Vagina (tissue), 2 donors: ENCODE results near the gene PPP1R3F. TPM values are rescaled to one million over a fixed set of nuclear protein-coding genes. Genes with fewer than 3 reads are reported as not detected.

Source experiments
- DNase-seq, 2 donors: peaks; one replicate each; pipeline ENCODE4 v3.0.0-alpha.2; 2017; ENCODE audit errors: extremely low spot score in 2 of 2
- H3K27ac ChIP-seq: fragments of 200-600 bp; sonication (generic); one replicate; pipeline ENCODE4 v1.5.1; 2019
- H3K27me3 ChIP-seq: fragments of 200-600 bp; sonication (generic); one replicate; pipeline ENCODE4 v1.5.1; 2019
- H3K36me3 ChIP-seq, 2 donors: fragments of 200-600 bp; sonication (generic); one replicate each; pipeline ENCODE4 v1.5.1; 2017 to 2019
- H3K4me1 ChIP-seq: fragments of 200-600 bp; sonication (generic); one replicate; pipeline ENCODE4 v1.5.1; 2019
- H3K4me3 ChIP-seq, 2 donors: fragments of 200-600 bp; sonication (generic); 1 replicate in 1 of 2; 2 replicates in 1 of 2; pipeline ENCODE4 v1.5.1; 2016 to 2019
- H3K9me3 ChIP-seq: fragments of 200-600 bp; sonication (generic); one replicate; pipeline ENCODE4 v1.5.1; 2019
- POLR2A ChIP-seq, 2 donors: fragments of 450-650 bp; IDR thresholded peaks; one replicate each; pipeline ENCODE4 v1.6.1; 2017; ENCODE audit warnings: antibody characterized with exemption in 2 of 2, mild to moderate bottlenecking in 2 of 2, moderate library complexity in 2 of 2
- POLR2AphosphoS5 ChIP-seq, 2 donors: sonication (generic); formaldehyde crosslinking; IDR thresholded peaks; one replicate each; pipeline ENCODE4 v1.9.0; 2017; ENCODE audit warnings: antibody characterized with exemption in 2 of 2, mild to moderate bottlenecking in 2 of 2, low read depth in 1 of 2; ENCODE audit not compliant: insufficient read depth in 1 of 2
- intact Hi-C: fragments of 100-400 bp; cut with DNase I; formaldehyde crosslinking; loops from one replicate; pipeline ENCODE4 v1.15.1; 2023
- total RNA-seq: library from RNA; depleted of rRNA; stranded (reverse); fragments of >200 nt; gene quantifications from one replicate; pipeline ENCODE4 v1.2.3, GENCODE V29; 2016
- TF ChIP-seq, protein P1 (sequence below), 3 experiments: fragments of 450-650 bp in 2 of 3; fragments of 200-600 bp in 1 of 3; sonication (generic) in 1 of 3; IDR thresholded peaks; one replicate each; pipeline ENCODE4 v1.5.1; 2017 to 2019; ENCODE audit warnings: antibody characterized with exemption in 3 of 3, mild to moderate bottlenecking in 2 of 3, moderate library complexity in 2 of 3

PPP1R3F gene
- total RNA-seq, 1 donor from 2014 or later: 18.9 TPM

DNA sequence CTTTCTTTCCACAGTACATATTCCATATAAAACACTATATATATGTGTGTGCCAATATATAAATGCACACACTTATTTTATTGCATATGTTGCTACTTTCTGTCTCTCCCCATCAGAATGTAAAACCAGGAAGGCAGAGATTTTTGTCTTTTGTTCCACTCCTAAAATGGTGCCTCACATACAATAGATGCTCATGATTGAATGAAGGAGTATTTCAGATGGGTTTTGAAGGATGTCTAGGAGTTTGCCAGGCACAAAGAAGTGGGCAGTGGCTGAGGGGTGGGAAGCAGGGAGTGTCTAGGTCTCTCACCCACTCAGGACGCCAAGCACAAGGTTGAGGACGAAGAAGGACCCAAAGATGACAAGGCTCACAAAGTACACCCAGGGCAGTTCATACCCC is 41.9 kb upstream of the PPP1R3F start:
- Histone ChIP-seq H3K27ac (no peak overlapping the region), H3K4me1 (no peaks in the 10 kb centered on the region), H3K36me3 (no peaks in the 10 kb centered on the region), H3K9me3 (no peaks in the 10 kb centered on the region), H3K27me3 (no peaks in the 10 kb centered on the region), H3K4me3 (no peak overlapping the region)
- no peak for TF ChIP-seq POLR2A (IDR thresholded peaks at IDR 0.05)
- TF ChIP-seq, protein P1, sequence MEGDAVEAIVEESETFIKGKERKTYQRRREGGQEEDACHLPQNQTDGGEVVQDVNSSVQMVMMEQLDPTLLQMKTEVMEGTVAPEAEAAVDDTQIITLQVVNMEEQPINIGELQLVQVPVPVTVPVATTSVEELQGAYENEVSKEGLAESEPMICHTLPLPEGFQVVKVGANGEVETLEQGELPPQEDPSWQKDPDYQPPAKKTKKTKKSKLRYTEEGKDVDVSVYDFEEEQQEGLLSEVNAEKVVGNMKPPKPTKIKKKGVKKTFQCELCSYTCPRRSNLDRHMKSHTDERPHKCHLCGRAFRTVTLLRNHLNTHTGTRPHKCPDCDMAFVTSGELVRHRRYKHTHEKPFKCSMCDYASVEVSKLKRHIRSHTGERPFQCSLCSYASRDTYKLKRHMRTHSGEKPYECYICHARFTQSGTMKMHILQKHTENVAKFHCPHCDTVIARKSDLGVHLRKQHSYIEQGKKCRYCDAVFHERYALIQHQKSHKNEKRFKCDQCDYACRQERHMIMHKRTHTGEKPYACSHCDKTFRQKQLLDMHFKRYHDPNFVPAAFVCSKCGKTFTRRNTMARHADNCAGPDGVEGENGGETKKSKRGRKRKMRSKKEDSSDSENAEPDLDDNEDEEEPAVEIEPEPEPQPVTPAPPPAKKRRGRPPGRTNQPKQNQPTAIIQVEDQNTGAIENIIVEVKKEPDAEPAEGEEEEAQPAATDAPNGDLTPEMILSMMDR (IDR thresholded peaks at IDR 0.05): no peak
- TF ChIP-seq POLR2AphosphoS5 (IDR thresholded peaks at IDR 0.05; ENCODE audit: insufficient read depth in 1 of 2, low read depth in 1 of 2): no peak
- DNase-seq: no peak
- intact Hi-C loops: no loop called here

DNA sequence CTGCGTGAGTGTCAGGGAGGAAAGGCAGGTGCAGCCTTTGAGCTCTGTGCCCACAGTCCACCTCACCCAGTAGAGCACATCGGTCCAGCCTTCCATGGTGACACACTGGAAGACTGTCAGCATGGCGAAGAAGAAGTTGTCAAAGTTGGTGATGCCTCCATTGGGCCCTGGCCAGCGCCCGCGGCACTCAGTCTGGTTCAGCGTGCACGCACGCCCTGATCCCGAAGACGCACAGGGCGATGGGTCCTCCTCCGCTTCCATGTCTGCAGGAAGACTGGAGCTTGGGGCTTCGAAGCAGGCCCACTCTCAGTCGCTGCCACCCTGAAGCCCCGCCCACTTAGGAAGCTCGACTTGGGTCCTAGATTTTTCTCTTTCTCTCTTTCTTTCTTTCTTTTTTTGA is 41.4 kb upstream of the PPP1R3F start:
- no peaks in the 10 kb centered on the region for H3K4me1 ChIP-seq
- no peaks in the 10 kb centered on the region for H3K27me3 ChIP-seq
- H3K36me3 ChIP-seq: no peaks in the 10 kb centered on the region
- DNase-seq: no peak
- no peak overlapping the region for H3K27ac ChIP-seq
- TF ChIP-seq, protein P1 (IDR thresholded peaks at IDR 0.05): no peak
- TF ChIP-seq POLR2AphosphoS5 (IDR thresholded peaks at IDR 0.05; ENCODE audit: insufficient read depth in 1 of 2, low read depth in 1 of 2) (no peak), POLR2A (IDR thresholded peaks at IDR 0.05) (no peak)
- no peak overlapping the region for H3K4me3 ChIP-seq
- intact Hi-C loops: no loop called here
- no peaks in the 10 kb centered on the region for H3K9me3 ChIP-seq

DNA sequence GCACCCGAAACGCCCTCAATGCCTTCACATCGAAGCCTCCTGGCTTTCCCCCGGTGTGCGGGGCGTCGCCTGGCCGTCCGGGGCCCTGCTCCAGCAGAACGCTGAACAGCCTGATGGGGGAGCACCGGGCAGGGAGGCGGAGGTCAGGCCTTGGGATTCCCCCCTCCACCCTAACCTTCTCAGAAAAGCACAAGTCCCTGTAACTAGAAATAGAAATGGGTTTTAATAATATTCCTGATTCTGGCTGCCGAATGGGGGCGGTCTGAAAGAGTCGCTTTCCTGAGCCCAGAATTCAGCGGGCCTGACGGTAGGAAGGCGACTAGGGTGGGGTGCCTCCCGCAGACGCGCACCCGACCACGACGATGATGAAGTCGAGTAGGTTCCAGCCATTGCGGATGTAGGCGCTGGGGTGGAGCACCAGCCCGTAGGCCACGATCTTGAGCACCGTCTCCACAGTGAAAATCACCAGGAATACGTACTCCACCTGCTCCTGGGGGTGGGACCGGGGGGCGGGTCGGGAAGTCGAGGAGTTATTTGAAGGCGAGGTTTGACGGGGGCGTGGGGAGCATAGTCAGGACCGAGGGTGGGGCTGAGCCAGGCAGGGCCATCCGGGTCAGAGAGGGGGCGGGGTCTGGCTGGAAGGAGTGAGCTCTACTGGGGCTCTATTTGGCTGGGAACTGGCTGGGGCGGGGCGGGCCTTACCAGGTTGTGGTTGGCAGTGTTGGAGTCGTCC is 38.9 kb upstream of the PPP1R3F start:
- H3K27ac ChIP-seq: no peak overlapping the region

DNA sequence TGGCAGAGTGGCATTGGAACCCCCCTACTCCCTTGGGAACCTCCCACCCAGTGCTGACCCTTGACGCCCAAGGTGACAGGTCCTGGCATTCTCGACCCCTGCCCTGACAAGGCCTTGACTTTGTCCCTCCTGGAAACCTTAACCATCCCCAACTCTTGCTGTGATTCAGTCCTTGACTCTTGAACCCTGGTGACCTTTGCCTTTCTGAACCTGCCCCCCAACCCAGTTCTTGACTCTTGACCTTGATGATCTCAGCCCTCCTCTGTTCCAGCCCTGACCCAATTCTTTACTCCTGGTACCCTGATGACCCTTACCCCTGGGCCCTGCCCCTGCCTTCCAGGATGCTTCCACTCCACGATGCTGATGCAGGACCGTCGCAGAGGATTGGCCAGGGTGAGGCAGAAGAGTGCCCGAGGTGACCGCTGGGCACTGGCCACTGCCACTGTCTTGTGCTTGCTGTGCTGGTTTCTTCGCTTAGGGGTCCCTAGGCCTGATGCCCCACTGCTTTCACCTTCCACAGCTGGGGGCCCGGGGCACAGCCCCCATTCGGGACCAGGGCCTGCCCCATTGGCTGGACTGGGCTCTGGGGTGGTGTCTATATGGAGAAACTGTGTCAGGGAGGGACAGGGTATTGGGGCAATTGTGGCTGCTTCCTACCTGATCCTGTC is 38.1 kb upstream of the PPP1R3F start:
- DNase-seq: no peak
- H3K27ac ChIP-seq: no peak overlapping the region
- no peak overlapping the region for H3K4me3 ChIP-seq
- H3K36me3 ChIP-seq: no peaks in the 10 kb centered on the region
- TF ChIP-seq, protein P1 (IDR thresholded peaks at IDR 0.05): no peak
- TF ChIP-seq POLR2AphosphoS5 (IDR thresholded peaks at IDR 0.05; ENCODE audit: insufficient read depth in 1 of 2, low read depth in 1 of 2) (no peak), POLR2A (IDR thresholded peaks at IDR 0.05) (no peak)
- no peaks in the 10 kb centered on the region for H3K4me1 ChIP-seq
- intact Hi-C loops: no loop called here
- H3K27me3 ChIP-seq: no peaks in the 10 kb centered on the region
- no peaks in the 10 kb centered on the region for H3K9me3 ChIP-seq

More for the DNA sequence above, 38.9 kb upstream of the PPP1R3F start:
- H3K27me3 ChIP-seq: no peaks in the 10 kb centered on the region
- no peaks in the 10 kb centered on the region for H3K9me3 ChIP-seq
- no peaks in the 10 kb centered on the region for H3K36me3 ChIP-seq
- intact Hi-C loops: no loop called here
- no peak for TF ChIP-seq POLR2A (IDR thresholded peaks at IDR 0.05)
- TF ChIP-seq, protein P1 (IDR thresholded peaks at IDR 0.05): no peak
- TF ChIP-seq POLR2AphosphoS5 (IDR thresholded peaks at IDR 0.05; ENCODE audit: insufficient read depth in 1 of 2, low read depth in 1 of 2): no peak
- DNase-seq: no peak
- no peaks in the 10 kb centered on the region for H3K4me1 ChIP-seq
- H3K4me3 ChIP-seq: peak overlapping the region; percentile 21 to 29

DNA sequence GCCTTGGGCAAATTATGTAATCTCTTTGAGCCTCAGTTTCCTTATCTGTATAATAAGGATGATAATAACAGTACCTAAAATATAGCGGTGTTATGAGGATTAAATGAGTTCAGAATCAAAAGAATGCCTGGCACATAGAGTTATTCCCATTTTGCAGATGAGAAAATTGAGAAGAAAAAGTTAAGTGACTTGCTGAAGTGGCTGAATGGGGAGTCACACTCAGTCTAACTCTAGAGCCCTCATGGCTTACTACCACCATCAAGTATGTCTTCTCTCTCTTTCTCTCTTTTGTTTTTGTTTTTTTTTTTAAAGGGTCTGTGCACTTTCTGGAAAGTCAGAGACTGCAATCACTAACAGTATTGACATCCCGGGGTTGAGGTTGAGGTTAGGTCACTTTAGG is 37.1 kb upstream of the PPP1R3F start:
- DNase-seq: no peak
- no peaks in the 10 kb centered on the region for H3K36me3 ChIP-seq
- H3K4me1 ChIP-seq: no peaks in the 10 kb centered on the region
- intact Hi-C loops: no loop called here
- no peak overlapping the region for H3K27ac ChIP-seq
- no peaks in the 10 kb centered on the region for H3K27me3 ChIP-seq
- TF ChIP-seq, protein P1 (IDR thresholded peaks at IDR 0.05): no peak
- H3K4me3 ChIP-seq: no peak overlapping the region
- no peaks in the 10 kb centered on the region for H3K9me3 ChIP-seq
